ENCODE results near the gene EIF4G1. TPM values are rescaled to one million over a fixed set of nuclear protein-coding genes. Genes with fewer than 3 reads are reported as not detected.

EIF4G1 gene
- total RNA-seq, 1 experiment from 2014 or later, result 798 TPM

GRCh38 chr3:184337981-184338380 lies 23.6 kb downstream of the EIF4G1 start:
- TF ChIP-seq TCF7L2 (IDR thresholded peaks at IDR 0.05; ENCODE audit: low read depth, low read length), result no peak
- no peak for TF ChIP-seq CTCF (IDR thresholded peaks at IDR 0.05)
- no peak for TF ChIP-seq REST (IDR thresholded peaks at IDR 0.05; ENCODE audit: insufficient read depth in 1 of 2, low read depth in 2 of 2, low read length in 1 of 2)
- no peak for TF ChIP-seq SIN3A (IDR thresholded peaks at IDR 0.05; ENCODE audit: borderline replicate concordance, insufficient read depth, low read depth, low read length)
- TF ChIP-seq POLR2AphosphoS5 (IDR thresholded peaks at IDR 0.05; ENCODE audit: low read depth, low read length), result no peak
- ChIA-PET CTCF (no interaction called here), POLR2A (interaction anchor here (0.6 kb wide), 1 partner anchor 130 kb away, joined by 4 read pairs; no protein-coding TSS in a partner anchor)
- BruUV-seq (replicated peaks), result no TSS peak
- ATAC-seq (no peak), DNase-seq (ENCODE audit: low read depth, low spot score) (no peak)
- H3K27ac ChIP-seq (ENCODE audit: low read length), result no peak overlapping the region
- H3K4me1 ChIP-seq (ENCODE audit: control insufficient read depth, insufficient read depth, low read length), result peaks cover 37% of the 10 kb centered on the region
- H3K4me3 ChIP-seq (ENCODE audit: low read depth in 2 of 2, low read length in 2 of 2), result no peak overlapping the region
- no peaks in the 10 kb centered on the region for H3K9me3 ChIP-seq (ENCODE audit: control insufficient read depth, insufficient read depth, low read depth, low read length)
- no peaks in the 10 kb centered on the region for H3K27me3 ChIP-seq (ENCODE audit: control insufficient read depth, insufficient read depth, low read length)
- intact Hi-C loops (cut with micrococcal nuclease; ENCODE audit: unreplicated experiment) (no loop called here), in situ Hi-C loops (cut with HindIII; ENCODE audit: low pct_unique_long_range_greater_than_20kb, low sequenced_read_pairs) (no loop called here)
- H3K36me3 ChIP-seq (ENCODE audit: control insufficient read depth, insufficient read depth, low read length), result no peaks in the 10 kb centered on the region; the same call in 1 of the 2 replicates

DNA sequence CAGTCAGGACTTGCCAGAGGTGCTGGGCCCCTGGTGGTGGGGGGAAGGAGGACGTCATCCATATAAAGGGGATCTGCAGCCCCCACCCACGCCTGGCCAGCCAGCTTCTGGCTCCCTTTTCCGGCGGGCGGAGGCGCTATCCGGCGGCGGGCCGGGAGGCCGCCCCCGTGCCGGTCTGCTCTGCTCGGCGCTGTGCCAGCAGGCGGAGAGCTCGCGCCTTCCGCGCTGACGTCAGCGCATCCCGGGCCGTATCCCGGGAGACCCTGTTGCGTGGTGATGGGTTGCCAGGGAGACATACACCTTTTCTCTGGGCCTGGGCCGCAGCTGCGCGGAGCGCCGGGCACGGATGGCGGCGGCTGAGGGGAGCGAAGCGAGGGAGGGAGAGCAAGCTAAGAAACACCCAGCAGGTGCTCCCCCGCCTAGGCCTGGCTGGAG lies 24.1 kb downstream of the EIF4G1 start:
- no peak overlapping the region for H3K4me3 ChIP-seq (ENCODE audit: low read depth in 2 of 2, low read length in 2 of 2)
- TF ChIP-seq CTCF (IDR thresholded peaks at IDR 0.05) (no peak), SIN3A (IDR thresholded peaks at IDR 0.05; ENCODE audit: borderline replicate concordance, insufficient read depth, low read depth, low read length) (no peak)
- no peaks in the 10 kb centered on the region for H3K9me3 ChIP-seq (ENCODE audit: control insufficient read depth, insufficient read depth, low read depth, low read length)
- in situ Hi-C loops (cut with HindIII; ENCODE audit: low pct_unique_long_range_greater_than_20kb, low sequenced_read_pairs), result no loop called here
- ATAC-seq (no peak), DNase-seq (ENCODE audit: low read depth, low spot score) (no peak)
- no TSS peak for BruUV-seq (replicated peaks)
- ChIA-PET CTCF (no interaction called here), POLR2A (no interaction called here)
- H3K27me3 ChIP-seq (ENCODE audit: control insufficient read depth, insufficient read depth, low read length), result no peaks in the 10 kb centered on the region
- H3K27ac ChIP-seq (ENCODE audit: low read length), result no peak overlapping the region
- intact Hi-C loops (cut with micrococcal nuclease; ENCODE audit: unreplicated experiment), result no loop called here
- H3K4me1 ChIP-seq (ENCODE audit: control insufficient read depth, insufficient read depth, low read length), result peaks cover 31% of the 10 kb centered on the region
- no peaks in the 10 kb centered on the region; the same call in 1 of the 2 replicates for H3K36me3 ChIP-seq (ENCODE audit: control insufficient read depth, insufficient read depth, low read length)
